NCI-H526 (cell line): ENCODE results near the gene ASH1L.
"Not testable (repeated sequence)": the region's sequence is repeated elsewhere in the genome, so short reads cannot be mapped to it uniquely, and the experiment has no call there.

Experiments
- DNase-seq, 2 experiments: peaks; one replicate each; lab custom pipeline; 2025; lab: John Stamatoyannopoulos, UW

Gene ASH1L

DNA sequence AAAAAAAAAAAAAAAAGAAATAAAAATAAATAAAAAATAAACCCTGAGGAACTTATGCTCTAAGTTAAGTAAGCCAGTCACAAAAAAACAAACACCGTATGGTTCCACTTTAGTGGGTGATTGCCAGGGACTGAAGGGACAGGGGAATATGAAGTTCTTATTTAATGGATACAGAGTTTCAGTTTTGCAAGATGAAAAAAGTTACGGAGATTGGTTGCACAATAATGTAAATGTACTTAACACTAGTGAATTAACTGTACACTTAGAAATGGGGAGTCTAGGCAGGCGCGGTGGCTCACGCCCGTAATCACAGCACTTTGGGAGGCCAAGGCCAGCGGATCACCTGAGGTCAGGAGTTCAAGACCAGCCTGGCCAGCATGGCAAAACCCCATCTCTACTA, 111.4 kb downstream of the ASH1L start:
- DNase-seq: no peak

- not testable (repeated sequence) for DNase-seq
Observed at GRCh38 chr1:155442431-155442830, 120.2 kb downstream of the ASH1L start.

GRCh38 chr1:155437405-155437804, 125.2 kb downstream of the ASH1L start:
- no peak for DNase-seq

DNA sequence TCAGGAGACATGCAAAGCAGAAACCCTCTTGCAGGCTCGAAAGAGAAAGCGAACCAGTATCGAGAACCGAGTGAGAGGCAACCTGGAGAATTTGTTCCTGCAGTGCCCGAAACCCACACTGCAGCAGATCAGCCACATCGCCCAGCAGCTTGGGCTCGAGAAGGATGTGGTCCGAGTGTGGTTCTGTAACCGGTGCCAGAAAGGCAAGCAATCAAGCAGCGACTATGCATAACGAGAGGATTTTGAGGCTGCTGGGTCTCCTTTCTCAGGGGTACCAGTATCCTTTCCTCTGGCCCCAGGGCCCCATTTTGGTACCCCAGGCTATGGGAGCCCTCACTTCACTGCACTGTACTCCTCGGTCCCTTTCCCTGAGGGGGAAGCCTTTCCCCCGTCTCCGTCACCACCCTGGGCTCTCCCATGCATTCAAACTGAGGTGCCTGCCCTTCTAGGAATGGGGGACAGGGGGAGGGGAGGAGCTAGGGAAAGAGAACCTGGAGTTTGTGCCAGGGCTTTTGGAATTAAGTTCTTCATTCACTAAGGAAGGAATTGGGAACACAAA, 128.7 kb downstream of the ASH1L start:
- DNase-seq: not testable (repeated sequence)

DNA sequence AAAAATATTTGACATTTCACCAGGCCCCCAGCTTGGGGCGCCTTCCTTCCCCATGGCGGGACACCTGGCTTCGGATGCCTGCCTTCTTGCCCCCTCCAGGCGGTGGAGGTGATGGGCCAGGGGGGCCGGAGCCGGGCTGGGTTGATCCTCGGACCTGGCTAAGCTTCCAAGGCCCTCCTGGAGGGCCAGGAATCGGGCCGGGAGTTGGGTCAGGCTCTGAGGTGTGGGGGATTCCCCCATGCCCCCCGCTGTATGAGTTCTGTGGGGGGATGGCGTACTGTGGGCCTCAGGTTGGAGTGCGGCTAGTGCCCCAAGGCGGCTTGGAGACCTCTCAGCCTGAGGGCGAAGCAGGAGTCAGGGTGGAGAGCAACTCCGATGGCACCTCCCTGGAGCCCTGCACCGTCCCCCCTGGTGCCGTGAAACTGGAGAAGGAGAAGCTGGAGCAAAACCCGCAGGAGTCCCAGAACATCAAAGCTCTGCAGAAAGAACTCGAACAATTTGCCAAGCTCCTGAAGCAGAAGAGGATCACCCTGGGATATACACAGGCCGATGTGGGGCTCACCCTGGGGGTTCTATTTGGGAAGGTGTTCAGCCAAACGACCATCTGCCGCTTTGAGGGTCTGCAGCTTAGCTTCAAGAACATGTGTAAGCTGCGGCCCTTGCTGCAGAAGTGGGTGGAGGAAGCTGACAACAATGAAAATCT, 129.3 kb downstream of the ASH1L start:
- not testable (repeated sequence) for DNase-seq

- no peak for DNase-seq
Observed at GRCh38 chr1:155424091-155424490, 138.5 kb downstream of the ASH1L start.

- DNase-seq: no peak
Observed at GRCh38 chr1:155420788-155421187, 141.8 kb downstream of the ASH1L start.

DNA sequence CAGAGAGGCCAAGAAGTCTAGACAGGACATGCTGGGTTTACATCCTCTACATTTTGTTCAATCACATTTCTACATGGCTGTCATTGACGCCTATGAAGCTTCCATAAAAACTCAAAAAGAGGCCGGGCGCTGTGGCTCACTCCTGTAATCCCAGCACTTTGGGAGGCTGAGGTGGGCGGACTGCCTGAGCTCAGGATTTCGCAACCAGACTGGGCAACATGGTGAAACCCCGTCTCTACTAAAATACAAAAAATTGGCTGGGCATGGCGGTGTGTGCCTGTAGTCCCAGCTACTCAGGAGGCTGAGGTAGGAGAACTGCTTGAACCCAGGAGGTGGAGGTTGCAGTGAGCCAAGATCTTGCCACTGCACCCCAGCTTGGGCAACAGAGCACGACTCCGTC, 150.8 kb downstream of the ASH1L start:
- DNase-seq: not testable (repeated sequence)

DNA sequence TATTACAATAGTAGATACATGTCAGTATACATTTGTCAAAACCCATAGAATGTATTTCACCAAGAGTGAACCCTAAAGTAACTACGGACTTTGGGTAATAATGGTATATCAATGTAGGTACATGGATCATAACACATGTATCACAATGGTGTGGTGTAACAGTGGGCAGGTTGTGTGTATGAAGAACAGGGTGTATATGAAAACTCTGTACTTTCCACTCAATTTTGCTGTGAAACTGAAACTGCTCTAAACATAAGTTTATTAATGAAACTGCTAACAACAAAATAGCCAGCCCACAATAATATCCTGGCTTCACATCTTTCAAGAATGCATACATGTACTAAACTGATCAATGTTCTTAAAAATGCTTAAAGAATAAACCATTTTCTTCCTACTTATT, 151.7 kb downstream of the ASH1L start:
- DNase-seq: no peak

- no peak for DNase-seq
Observed at GRCh38 chr1:155396874-155397476, 165.6 kb downstream of the ASH1L start.

- DNase-seq: no peak
Observed at GRCh38 chr1:155392898-155393411, 169.6 kb downstream of the ASH1L start.

DNA sequence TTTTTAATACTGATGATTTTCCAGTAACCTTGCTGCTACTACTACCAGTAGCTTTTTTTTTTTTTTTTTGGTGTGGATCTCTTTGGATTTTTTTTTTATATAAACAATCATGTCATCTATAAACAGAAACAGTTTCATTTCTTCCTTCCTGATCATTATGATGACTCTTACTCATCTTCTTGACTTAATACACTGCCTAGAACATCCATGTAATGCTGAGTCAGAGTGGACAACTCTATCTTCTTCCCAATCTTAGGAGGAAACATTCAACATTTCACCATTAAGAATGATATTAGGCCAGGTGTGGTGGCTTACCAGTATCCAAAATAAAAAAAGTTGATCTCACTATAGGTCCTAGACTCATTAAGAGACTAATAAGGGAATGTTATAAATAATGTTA, 172.8 kb downstream of the ASH1L start:
- no peak for DNase-seq

DNA sequence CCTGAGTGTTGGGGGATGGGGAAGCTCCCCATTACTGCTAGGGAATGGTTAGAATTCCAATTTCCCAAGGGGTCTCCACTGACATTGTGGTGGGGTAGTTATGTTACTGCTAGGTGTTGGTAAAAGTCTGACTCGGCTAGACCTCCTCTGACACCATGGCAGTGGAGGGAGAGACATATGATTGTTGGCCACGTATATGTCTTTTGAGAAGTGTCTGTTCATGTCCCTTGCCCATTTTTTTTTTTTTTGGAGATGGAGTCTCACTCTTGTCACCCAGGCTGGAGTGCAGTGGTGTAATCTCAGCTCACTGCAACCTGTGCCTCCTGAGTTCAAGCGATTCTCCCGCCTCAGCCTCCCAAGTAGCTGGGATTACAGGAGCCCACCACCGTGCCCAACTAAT, 176.8 kb downstream of the ASH1L start:
- DNase-seq: not testable (repeated sequence)

DNA sequence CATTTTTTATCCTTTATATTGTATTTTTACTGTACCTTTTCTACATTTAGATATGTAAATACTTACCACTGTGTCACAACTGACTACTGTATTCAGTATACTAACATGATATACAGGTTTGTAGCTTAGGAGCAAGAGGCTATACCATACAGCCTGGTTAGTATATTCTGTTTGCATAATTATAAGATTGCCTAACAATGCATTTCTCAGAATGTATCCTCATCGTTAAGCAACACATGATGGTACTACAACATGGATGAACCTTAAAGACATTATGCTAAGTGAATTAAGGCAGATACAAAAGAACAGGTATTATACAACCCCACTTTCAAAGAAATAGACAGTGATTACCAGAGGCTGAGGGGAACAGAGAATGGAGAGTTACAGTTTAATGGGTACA, 179.2 kb downstream of the ASH1L start:
- DNase-seq: no peak

GRCh38 chr1:155379631-155380090, 182.9 kb downstream of the ASH1L start:
- peak; percentile 44 to 49 for DNase-seq

GRCh38 chr1:155379180-155379579, 183.4 kb downstream of the ASH1L start:
- DNase-seq: no peak

DNA sequence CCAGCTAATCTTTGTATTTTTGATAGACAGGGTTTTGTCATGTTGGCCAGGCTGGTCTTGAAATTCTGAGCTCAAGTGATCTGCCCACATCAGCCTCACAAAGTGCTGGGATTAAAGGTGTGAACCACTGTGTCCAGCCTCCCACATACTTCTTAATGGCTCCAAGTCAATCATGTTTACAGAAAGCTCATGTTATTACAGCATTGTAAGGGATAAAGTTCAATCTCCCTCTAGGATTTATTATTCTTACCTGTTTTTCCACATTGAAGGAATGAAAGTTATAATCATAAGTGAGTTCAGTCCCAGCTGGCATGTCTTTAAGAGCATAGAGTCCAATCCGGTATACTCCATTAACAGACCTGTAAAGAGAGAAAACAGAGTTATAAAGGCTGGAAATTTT, 202.6 kb downstream of the ASH1L start:
- no peak for DNase-seq

- no peak for DNase-seq
Observed at GRCh38 chr1:155352631-155353030, 210.0 kb downstream of the ASH1L start.

- DNase-seq: no peak
Observed at GRCh38 chr1:155342842-155343241, 219.8 kb downstream of the ASH1L start.

DNA sequence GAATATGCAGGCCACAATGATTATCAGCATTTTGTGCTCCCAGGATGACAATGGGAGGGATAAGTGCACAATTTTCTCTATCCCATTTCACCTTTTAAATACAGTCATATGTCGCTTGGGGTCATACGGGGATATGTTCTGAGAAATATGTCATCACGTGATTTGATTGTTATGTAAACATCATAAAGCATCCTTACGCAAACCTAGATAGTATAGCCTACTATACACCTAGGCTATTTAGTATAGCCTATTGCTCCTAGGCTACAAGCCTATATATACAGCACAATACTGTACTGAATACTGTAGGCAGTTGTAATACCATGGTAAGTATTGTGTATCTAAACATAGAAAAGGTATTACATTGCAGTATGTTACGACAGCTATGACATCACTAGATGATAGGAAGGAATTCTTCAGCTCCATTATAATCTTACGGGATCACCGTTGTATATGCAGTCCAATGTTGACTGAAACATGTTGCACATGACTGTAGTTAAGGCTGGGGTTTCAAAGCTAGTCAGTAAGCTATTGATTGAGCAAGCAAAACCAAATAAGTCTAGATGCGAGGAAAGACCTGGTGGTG, 223.0 kb downstream of the ASH1L start:
- no peak for DNase-seq

- DNase-seq: no peak
Observed at GRCh38 chr1:155334962-155335361, 227.6 kb downstream of the ASH1L start.

GRCh38 chr1:155329980-155330598, 232.5 kb downstream of the ASH1L start:
- DNase-seq: no peak
